Gastrocnemius medialis (tissue), 4 donors: ENCODE results near the gene CHST5.
"Not testable (repeated sequence)": the region's sequence is repeated elsewhere in the genome, so short reads cannot be mapped to it uniquely, and the experiment has no call there.

Source experiments
- POLR2A ChIP-seq, 2 donors: fragments of 450-650 bp; IDR thresholded peaks; one replicate each; pipeline ENCODE4 v1.6.1; 2017; ENCODE audit warnings: antibody characterized with exemption in 2 of 2, mild to moderate bottlenecking in 2 of 2, moderate library complexity in 2 of 2
- TF ChIP-seq, protein P1 (sequence below), 5 experiments: fragments of 450-650 bp in 3 of 5; fragments of 200-600 bp in 2 of 5; sonication (generic) in 2 of 5; IDR thresholded peaks in 4 of 5; conservative IDR thresholded peaks in 1 of 5; 1 replicate in 4 of 5; 2 replicates in 1 of 5; pipeline ENCODE4 v1.5.1; 2016 to 2019; ENCODE audit warnings: antibody characterized with exemption in 5 of 5, mild to moderate bottlenecking in 3 of 5, moderate library complexity in 3 of 5

GRCh38 chr16:75545879-75546278, 10.0 kb upstream of the CHST5 start:
- TF ChIP-seq, protein P1, sequence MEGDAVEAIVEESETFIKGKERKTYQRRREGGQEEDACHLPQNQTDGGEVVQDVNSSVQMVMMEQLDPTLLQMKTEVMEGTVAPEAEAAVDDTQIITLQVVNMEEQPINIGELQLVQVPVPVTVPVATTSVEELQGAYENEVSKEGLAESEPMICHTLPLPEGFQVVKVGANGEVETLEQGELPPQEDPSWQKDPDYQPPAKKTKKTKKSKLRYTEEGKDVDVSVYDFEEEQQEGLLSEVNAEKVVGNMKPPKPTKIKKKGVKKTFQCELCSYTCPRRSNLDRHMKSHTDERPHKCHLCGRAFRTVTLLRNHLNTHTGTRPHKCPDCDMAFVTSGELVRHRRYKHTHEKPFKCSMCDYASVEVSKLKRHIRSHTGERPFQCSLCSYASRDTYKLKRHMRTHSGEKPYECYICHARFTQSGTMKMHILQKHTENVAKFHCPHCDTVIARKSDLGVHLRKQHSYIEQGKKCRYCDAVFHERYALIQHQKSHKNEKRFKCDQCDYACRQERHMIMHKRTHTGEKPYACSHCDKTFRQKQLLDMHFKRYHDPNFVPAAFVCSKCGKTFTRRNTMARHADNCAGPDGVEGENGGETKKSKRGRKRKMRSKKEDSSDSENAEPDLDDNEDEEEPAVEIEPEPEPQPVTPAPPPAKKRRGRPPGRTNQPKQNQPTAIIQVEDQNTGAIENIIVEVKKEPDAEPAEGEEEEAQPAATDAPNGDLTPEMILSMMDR (IDR thresholded peaks at IDR 0.05 in 4 of 5, conservative IDR thresholded peaks at IDR 0.05 in 1 of 5) = not testable (repeated sequence)
- TF ChIP-seq POLR2A (IDR thresholded peaks at IDR 0.05) = not testable (repeated sequence)
